Calu3 (cell line): Measurements from ENCODE around the gene NHSL2. TPM values are rescaled to one million over a fixed set of nuclear protein-coding genes. Genes with fewer than 3 reads are reported as not detected.

Source experiments
- BruUV-seq: library from RNA; stranded (reverse); fragments of 400-500 nt; replicated peaks from 2 replicates; lab custom pipeline; 2021; lab: Mats Ljungman, UMichigan
- CTCF ChIA-PET: fragments of 300-600 bp; sonication (Branson Sonifier 250); formaldehyde crosslinking; loops from one replicate; lab custom pipeline; 2022; ENCODE audit warnings: antibody characterized with exemption; lab: Charles Lee
- DNase-seq: peaks from one replicate; pipeline ENCODE4 v3.0.0; 2022
- H3K27ac Mint-ChIP-seq: one replicate; pipeline ENCODE4 v1.8.0; 2022; ENCODE audit warnings: mixed read lengths; ENCODE audit not compliant: unreplicated experiment
- H3K27me3 Mint-ChIP-seq: one replicate; pipeline ENCODE4 v1.8.0; 2022; ENCODE audit warnings: mixed read lengths; ENCODE audit not compliant: unreplicated experiment
- H3K36me3 Mint-ChIP-seq: one replicate; pipeline ENCODE4 v1.8.0; 2022; ENCODE audit warnings: mild to moderate bottlenecking, moderate library complexity, mixed read lengths; ENCODE audit not compliant: insufficient read depth, unreplicated experiment
- H3K4me1 Mint-ChIP-seq: one replicate; pipeline ENCODE4 v1.8.0; 2022; ENCODE audit warnings: mild to moderate bottlenecking, low read depth, mixed read lengths; ENCODE audit not compliant: unreplicated experiment
- H3K4me3 Mint-ChIP-seq: one replicate; pipeline ENCODE4 v1.8.0; 2022; ENCODE audit warnings: mild to moderate bottlenecking, low read depth, moderate library complexity, mixed read lengths; ENCODE audit not compliant: unreplicated experiment
- H3K9me3 Mint-ChIP-seq: one replicate; pipeline ENCODE4 v1.8.0; 2022; ENCODE audit warnings: low read depth, mixed read lengths; ENCODE audit not compliant: unreplicated experiment
- CTCF ChIP-seq: fragments of 200-600 bp; IDR thresholded peaks from one replicate; pipeline ENCODE4 v1.8.0; 2022; ENCODE audit warnings: antibody characterized with exemption; ENCODE audit not compliant: unreplicated experiment
- intact Hi-C: fragments of 100-400 bp; cut with micrococcal nuclease; formaldehyde crosslinking; loops from one replicate; pipeline ENCODE4 v1.10.0; 2022; ENCODE audit not compliant: unreplicated experiment
- total RNA-seq: library from RNA; stranded (reverse); gene quantifications from 2 replicates; pipeline ENCODE4 v1.2.3, GENCODE V29; 2022

NHSL2 gene
- total RNA-seq, 1 experiment from 2014 or later, result 0.09 TPM

GRCh38 chrX:72142794-72143608, 232.4 kb downstream of the NHSL2 start:
- no TSS peak for BruUV-seq
- Mint-ChIP-seq H3K9me3 (no peaks in the 10 kb centered on the region), H3K27ac (no peak overlapping the region), H3K4me3 (no peak overlapping the region), H3K27me3 (peaks cover 67% of the 10 kb centered on the region), H3K4me1 (no peaks in the 10 kb centered on the region), H3K36me3 (no peaks in the 10 kb centered on the region)
- intact Hi-C loops, result no loop called here
- DNase-seq, result no peak
- CTCF ChIA-PET, result no interaction called here
- TF ChIP-seq CTCF, result no peak

- Mint-ChIP-seq H3K36me3 (no peaks in the 10 kb centered on the region), H3K27me3 (peaks cover 73% of the 10 kb centered on the region), H3K4me1 (no peaks in the 10 kb centered on the region), H3K4me3 (no peak overlapping the region), H3K27ac (no peak overlapping the region), H3K9me3 (no peaks in the 10 kb centered on the region)
- CTCF ChIA-PET, result no interaction called here
- no TSS peak for BruUV-seq
- intact Hi-C loops, result no loop called here
- no peak for TF ChIP-seq CTCF
- DNase-seq, result no peak
These were observed 232.9 kb downstream of the NHSL2 start for GRCh38 chrX:72143609-72143907.

- DNase-seq, result no peak
- CTCF ChIA-PET, result no interaction called here
- Mint-ChIP-seq H3K4me3 (no peak overlapping the region), H3K4me1 (no peaks in the 10 kb centered on the region), H3K27me3 (peaks cover 61% of the 10 kb centered on the region), H3K36me3 (no peaks in the 10 kb centered on the region), H3K9me3 (no peaks in the 10 kb centered on the region), H3K27ac (no peak overlapping the region)
- TF ChIP-seq CTCF, result no peak
- BruUV-seq, result no TSS peak
- intact Hi-C loops, result no loop called here
These were observed 234.5 kb downstream of the NHSL2 start for GRCh38 chrX:72145181-72145580.

- BruUV-seq, result no TSS peak
- no peak overlapping the region for H3K4me3 Mint-ChIP-seq
- no peak overlapping the region for H3K27ac Mint-ChIP-seq
- no peak for DNase-seq
- H3K4me1 Mint-ChIP-seq, result no peaks in the 10 kb centered on the region
- CTCF ChIA-PET, result no interaction called here
- intact Hi-C loops, result no loop called here
- no peak for TF ChIP-seq CTCF
- no peaks in the 10 kb centered on the region for H3K9me3 Mint-ChIP-seq
- H3K27me3 Mint-ChIP-seq, result peaks cover 61% of the 10 kb centered on the region
- H3K36me3 Mint-ChIP-seq, result no peaks in the 10 kb centered on the region
These were observed 235.9 kb downstream of the NHSL2 start for GRCh38 chrX:72146527-72146926.
